GM19463 (cell line): Measurements from ENCODE around the gene PTPRG.

Experiments
- ATAC-seq: cut with Tn5 transposase; IDR thresholded peaks from one replicate; pipeline ENCODE4 v1.9.1; 2021; ENCODE audit warnings: mild to moderate bottlenecking, moderate library complexity; ENCODE audit not compliant: unreplicated experiment

Gene PTPRG

DNA sequence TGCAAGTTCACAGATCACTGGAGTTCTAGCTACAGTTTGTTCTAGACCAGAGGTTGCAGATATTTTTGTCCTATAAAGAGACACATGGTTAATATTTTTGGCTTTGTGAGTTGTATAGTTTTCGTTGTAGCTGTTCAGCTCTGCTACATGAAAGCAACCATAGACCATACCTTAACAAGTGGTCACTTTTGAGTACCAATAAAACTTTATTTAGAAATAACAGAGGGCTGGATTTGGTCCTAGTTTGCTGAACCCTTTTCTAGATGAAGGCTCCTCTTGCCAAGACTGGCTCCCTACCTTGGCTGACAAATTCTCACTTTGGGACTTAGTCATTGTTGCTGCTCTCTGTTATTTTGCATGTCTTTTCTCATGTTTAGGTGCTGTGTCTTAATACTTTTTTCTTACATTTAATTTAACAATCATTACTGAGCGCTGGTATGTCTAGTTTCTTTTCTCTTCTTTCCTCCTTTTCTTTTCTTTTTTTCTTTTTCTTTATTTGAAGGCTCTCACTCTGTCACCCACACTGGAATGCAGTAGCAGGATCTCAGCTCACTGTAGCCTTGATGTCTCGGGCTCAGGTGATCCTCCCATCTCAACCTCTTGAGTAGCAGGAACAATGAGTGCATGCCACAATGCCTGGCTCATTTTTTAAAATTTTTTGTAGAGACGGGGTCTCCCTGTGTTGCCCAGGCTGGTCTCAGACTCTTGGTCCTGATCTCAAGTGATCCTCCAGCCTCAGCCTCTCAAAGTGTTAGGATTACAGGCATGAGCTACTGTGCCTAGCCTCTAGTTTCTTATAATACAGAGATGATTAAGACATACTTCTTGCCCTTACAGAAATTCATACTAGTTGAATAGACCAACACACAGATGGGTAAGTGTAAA, 227.5 kb downstream of the PTPRG start:
- ATAC-seq = no peak

- no peak for ATAC-seq
Observed at GRCh38 chr3:61789861-61790260, 228.5 kb downstream of the PTPRG start.

- no peak for ATAC-seq
Observed at GRCh38 chr3:61790411-61790810, 229.0 kb downstream of the PTPRG start.

DNA sequence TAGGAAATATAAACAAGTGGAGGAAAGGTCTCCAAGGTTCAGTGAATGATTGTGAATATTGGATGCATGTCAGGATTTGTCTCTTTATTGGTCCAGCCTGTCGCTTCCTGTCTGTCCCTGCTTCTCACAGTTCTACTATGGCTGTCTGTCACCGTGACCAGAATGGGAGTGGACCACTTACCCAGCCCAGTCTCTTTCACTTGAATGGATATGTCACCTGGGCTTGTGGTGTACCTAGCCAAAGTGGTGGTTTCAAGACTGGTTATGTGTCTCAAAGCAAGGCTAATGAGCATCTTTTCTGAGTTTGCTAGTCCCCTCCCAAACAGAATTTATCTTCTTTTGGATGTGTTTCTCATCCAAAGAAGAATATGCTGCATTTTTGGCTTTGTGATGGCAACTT, 231.7 kb downstream of the PTPRG start:
- ATAC-seq = no peak

DNA sequence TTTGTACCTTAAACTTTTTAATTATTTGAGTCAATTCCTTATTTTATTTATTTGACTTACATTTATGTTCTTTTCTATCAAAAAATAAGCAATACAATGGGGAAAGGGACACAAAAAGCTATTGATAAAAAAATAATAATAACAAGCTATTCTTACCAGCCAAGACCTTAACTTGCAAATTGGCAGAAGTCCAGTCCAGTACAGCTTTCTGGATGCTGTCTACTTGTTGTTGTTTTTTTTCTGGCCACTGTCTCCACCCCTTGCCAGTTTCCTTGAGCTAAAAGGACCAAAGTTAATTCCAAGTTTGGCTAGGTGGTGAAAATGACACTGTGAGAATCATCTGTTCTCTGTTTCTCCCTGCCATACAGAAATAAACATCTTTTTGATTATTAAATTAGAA, 232.2 kb downstream of the PTPRG start:
- no peak for ATAC-seq

DNA sequence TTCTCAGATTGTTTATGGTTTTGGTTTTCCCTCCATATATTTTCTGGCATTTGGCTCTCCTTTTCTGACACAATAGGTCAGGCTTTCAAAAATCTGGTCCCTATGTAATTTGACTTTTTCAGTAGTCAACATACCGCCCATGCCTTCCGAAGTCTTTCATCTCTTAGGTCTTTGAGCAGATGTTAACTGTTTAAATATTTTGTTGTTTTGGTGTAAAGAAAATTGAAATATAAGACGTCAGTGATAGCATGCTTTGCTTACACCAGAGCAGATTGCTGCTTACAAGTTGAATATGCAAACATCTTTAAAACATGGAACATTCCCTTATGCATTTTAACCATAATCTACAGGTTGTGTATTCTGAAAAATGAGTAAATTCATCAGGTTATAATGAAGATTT, 233.0 kb downstream of the PTPRG start:
- ATAC-seq = no peak

- no peak for ATAC-seq
Observed at GRCh38 chr3:61794961-61795360, 233.6 kb downstream of the PTPRG start.

DNA sequence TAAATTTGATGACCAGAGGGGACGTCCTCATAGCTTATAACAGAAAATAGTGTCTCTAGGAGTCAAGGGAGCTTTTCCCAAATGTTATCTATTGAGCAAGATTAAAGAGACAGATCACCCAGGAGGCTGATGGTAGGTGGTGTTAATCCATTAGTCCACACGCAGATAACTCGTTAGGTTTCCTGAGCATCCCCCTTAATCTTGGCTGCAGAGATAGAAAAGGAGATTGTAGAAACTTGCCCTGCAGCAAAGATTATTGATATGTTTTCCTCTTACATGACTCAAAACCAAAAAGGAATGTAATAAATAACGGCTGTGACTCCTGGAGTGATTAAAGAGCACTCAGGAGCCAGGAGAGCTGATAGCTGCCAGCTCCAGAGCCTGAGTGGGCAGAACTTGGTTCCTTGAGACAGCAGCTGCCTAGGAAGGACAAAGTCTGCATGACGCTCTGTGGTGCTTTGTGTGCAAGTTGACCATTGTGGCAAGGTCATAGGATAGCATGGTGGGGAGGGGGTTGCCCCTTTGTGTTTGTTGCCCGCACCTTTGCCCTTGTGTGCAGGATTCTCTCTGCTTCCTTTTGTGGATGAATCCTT, 234.8 kb downstream of the PTPRG start:
- ATAC-seq = no peak

DNA sequence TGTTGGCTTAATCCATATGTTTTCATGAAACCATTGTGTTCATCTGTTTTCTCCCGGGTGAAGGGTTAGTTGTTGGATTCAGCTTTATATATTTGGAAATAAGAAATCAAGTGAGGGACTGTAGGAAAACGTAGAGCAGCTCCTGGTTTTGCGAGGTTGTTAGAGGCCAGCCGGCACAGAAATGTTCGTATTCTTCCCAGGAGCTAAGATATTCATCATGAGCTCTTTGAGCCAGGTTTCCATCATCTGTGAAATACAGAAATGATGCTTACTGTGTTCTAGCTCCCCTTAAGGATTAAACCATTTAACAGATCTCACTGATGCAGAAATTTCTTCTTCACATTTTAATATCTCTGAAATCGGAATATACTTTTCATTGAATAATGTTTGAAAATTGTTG, 235.5 kb downstream of the PTPRG start:
- ATAC-seq = no peak

DNA sequence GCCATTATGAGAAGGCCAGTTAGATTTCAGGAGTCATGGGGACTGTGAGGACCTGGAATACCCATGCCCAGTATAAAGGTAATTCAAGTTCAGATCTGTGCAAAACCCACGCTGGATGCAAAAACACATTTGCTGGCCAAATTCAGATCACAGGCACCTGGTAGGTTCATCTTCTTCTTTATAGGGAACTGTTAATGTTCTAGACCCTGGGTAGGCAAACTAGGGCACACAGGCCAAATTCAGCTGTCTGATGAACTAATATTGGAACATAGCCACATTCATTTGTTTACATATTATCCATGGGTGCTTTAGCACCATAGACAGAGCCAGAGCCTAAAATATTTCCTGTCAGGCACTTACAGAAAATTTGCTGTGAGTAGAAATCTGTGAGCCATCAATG, 241.4 kb downstream of the PTPRG start:
- ATAC-seq = no peak

GRCh38 chr3:61803983-61804382, 242.6 kb downstream of the PTPRG start:
- no peak for ATAC-seq

DNA sequence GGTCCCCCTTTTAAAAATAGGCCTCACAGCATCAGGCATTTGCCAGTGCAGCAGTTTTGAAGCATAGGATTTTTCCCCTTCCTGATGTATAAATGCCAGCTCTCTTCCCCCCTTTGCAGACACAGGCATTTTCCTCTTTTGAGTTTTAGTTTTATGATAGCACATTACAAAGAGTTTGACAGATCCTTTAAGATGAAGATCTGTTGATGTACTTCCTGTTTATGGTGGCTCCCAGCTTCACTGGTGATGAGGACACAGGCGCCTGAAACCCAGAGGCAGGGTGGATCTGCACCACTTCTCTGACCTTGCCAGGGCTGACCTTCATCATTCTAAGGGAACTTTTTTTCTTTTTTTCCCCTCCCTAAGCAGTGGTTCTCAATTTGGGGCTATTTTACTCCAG, 243.4 kb downstream of the PTPRG start:
- ATAC-seq = no peak

DNA sequence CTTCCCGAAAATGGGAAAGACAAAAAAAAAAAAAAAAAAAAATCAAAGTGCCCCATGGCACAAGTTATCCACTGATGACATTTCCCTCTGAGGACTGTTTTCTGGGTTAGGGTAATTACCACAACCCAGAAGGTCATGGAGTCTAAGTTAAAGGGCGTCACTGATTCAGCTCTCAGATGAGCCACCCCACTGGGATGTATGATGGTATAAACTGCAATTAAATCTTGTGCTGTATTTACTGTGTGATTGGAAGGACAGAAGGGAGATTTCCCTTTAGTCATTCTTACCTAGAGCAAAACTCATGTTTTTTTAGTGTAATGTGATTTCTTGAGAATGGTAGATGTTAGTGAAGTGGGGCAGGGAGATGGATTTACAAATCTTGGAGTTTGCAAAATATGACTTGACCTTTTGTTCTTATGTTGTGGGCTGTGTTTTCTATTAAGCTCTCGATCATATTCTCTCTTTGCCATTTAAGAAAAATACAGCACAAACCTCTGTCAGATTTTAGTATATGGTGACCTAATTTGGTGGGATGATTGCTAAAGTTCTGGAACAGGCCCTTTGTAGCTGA, 244.2 kb downstream of the PTPRG start:
- ATAC-seq = no peak

- ATAC-seq = no peak
Observed at GRCh38 chr3:61806810-61807209, 245.4 kb downstream of the PTPRG start.

DNA sequence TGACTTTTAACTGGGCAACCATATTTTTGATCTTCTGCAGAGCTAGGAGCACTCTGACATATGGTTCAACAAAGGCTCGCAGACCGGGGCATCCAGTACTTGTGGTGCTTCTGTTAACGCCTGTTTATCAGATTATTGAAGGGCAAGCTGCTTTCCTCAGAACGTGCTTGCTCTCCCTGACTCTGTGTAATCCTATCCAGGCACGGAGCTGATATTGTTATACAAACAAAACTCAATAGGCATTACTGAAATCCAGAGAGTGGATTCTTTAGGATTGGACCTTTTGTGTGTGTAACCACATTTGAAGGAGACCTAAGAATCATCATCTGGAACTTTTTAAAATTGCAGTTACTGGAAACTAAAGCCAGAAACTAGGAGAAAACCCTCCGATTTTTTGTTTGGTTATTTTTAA, 246.5 kb downstream of the PTPRG start:
- ATAC-seq = no peak

DNA sequence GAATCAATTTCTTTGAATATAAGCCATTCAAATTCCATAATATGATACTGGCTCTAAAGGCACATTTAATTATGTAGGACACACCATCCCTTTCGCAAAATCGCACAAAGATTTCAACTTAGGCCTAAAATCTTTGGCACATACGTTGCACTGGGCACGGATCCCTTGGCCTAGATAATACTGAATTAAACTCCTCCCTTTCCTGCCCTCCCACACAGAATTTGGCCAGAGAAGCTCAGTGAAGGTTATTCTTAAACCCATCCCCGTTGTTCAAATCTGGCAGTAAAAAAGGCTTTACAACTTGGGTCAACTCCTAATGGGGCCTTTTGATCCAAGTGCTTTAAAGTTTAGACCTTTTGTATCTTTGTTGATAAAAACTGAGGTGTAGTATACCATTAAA, 247.2 kb downstream of the PTPRG start:
- ATAC-seq = no peak

GRCh38 chr3:61808999-61809398, 247.6 kb downstream of the PTPRG start:
- no peak for ATAC-seq

- no peak for ATAC-seq
Observed at GRCh38 chr3:61809879-61810278, 248.5 kb downstream of the PTPRG start.

GRCh38 chr3:61810953-61811497, 249.7 kb downstream of the PTPRG start:
- ATAC-seq = no peak

- ATAC-seq = no peak
Observed at GRCh38 chr3:61811652-61812051, 250.3 kb downstream of the PTPRG start.

GRCh38 chr3:61812085-61812484, 250.7 kb downstream of the PTPRG start:
- no peak for ATAC-seq

GRCh38 chr3:61812517-61812916, 251.1 kb downstream of the PTPRG start:
- no peak for ATAC-seq
